Measurements from ENCODE around the gene MAP4K4.

Gene MAP4K4

DNA sequence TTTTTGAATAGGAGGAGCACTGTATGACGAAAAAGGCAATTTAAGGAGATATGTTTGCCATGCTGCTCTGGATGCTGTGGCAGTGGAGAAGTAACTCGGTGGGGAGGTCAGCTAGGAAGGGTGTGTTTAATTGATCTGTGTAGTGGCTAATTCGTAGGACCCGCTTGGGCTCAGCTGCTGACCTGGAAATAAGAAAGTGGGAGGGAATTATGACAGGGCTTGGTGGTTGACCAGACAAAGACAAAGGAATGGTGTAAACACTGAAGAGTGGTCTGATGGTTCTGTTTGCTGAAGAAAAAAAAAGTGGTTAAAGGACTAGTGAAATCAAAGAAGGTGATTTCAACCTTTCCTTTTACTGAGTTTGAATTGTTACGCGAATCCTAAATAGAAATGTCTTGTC, 146.0 kb downstream of the MAP4K4 start:
- DNase-seq (ENCODE audit: low spot score), result no peak

DNA sequence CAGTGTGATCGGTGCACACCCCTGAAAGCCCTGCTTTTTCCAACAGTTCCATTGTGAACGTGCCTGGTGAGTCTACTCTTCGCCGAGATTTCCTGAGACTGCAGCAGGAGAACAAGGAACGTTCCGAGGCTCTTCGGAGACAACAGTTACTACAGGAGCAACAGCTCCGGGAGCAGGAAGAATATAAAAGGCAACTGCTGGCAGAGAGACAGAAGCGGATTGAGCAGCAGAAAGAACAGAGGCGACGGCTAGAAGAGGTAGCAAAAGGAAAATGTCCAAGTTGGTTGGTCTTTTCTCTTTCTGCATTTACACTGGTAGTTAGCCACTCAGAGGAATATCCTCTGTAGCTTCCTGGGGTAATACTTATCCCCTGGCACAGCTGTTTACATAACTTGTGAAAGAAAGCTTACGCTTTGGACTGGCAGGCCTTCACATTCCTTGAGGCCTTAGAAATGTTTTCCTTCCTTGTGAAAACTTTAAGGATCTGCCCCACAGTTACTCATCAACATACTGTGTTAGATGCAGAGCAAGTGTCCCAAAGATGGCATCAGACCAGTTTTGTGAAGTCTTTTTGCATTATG, 146.6 kb downstream of the MAP4K4 start:
- no peak for DNase-seq (ENCODE audit: low spot score)

GRCh38 chr2:101846973-101847372, 149.5 kb downstream of the MAP4K4 start:
- no peak for DNase-seq (ENCODE audit: low spot score)

GRCh38 chr2:101847661-101848339, 150.3 kb downstream of the MAP4K4 start:
- DNase-seq (ENCODE audit: low spot score), result no peak

- DNase-seq (ENCODE audit: low spot score), result no peak
Observed at GRCh38 chr2:101848769-101849410, 151.4 kb downstream of the MAP4K4 start.

GRCh38 chr2:101850450-101850849, 152.9 kb downstream of the MAP4K4 start:
- DNase-seq (ENCODE audit: low spot score), result no peak

DNA sequence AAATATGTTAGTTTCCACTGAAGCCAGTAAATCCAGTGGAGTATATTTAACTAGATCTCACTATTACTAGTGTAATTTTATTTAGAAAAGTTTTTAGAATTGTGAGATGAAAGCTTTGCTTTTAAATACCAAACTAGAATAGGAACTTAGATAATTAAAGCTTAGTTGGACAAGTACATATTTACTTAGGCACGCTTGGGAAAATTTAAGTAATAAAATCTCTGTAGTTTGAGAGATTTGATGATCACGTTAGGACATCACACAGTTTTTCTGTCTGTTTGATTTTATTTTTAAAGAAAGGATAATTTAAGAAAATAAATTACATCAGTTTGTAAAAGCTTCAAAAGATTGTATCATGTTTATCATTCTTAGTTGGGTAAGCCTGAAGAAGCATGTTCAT, 153.5 kb downstream of the MAP4K4 start:
- DNase-seq (ENCODE audit: low spot score), result no peak

DNA sequence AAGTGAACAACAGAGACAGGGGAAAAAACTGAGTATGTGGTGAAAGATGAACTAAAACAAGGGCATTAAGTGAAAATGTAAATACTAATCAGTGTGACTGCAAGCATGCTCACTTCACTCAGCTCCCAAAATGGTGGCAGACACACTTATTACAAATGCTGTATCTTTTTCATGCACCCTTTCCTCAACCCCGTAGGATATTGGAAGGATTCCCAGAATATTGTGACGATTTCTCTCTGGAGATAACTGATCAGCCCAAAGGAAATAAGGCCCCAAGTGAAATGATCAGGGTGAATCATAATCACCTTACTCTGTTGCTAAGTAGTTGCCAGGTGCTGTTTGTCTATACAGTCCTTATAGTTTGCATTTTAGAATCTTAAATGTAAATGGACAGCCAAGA, 155.3 kb downstream of the MAP4K4 start:
- DNase-seq (ENCODE audit: low spot score), result no peak

- no peak for DNase-seq (ENCODE audit: low spot score)
Observed at GRCh38 chr2:101854877-101855276, 157.4 kb downstream of the MAP4K4 start.

DNA sequence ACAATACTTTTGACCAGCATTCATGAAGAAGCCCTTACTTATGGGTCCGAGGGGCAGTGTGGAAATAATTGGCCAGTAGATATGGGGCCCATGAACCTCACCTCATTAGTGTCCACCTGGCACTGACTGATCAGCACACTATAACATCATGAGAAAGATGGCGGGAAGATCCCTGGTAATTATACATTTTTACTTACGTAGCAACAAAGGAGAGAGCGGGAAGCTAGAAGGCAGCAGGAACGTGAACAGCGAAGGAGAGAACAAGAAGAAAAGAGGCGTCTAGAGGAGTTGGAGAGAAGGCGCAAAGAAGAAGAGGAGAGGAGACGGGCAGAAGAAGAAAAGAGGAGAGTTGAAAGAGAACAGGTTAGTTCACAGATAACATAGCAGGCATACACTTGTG, 158.3 kb downstream of the MAP4K4 start:
- no peak for DNase-seq (ENCODE audit: low spot score)

DNA sequence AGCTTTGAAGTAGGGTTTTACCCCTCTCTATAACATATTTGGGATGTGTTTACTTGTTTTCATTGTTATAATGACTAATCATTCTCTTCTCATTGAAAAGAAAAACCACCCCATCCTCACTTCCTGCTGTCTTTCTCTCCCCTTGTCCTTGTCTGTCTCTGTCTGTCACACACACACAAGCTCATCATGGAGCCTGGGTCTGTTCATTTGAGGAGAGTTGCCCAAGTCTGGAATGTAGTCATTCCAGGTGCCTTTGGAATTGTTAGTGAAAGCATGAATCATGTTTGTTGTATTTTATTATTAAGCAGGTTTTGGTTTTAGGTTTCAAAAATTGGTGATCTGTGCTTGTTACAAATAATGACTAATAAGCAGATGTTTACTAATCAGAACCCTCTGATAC, 160.7 kb downstream of the MAP4K4 start:
- DNase-seq (ENCODE audit: low spot score), result no peak

- no peak for DNase-seq (ENCODE audit: low spot score)
Observed at GRCh38 chr2:101858910-101859309, 161.4 kb downstream of the MAP4K4 start.

DNA sequence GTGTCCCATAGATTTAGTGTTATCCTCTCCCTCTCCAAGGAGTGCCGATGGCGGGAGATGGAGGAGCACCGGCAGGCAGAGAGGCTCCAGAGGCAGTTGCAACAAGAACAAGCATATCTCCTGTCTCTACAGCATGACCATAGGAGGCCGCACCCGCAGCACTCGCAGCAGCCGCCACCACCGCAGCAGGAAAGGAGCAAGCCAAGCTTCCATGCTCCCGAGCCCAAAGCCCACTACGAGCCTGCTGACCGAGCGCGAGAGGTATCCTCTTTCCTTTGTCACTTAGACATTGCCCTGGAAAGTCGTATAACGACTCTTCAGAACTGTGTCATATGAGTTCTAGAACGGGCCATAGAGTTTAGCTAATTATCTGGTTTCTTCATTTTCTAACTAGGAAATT, 162.1 kb downstream of the MAP4K4 start:
- no peak for DNase-seq (ENCODE audit: low spot score)

DNA sequence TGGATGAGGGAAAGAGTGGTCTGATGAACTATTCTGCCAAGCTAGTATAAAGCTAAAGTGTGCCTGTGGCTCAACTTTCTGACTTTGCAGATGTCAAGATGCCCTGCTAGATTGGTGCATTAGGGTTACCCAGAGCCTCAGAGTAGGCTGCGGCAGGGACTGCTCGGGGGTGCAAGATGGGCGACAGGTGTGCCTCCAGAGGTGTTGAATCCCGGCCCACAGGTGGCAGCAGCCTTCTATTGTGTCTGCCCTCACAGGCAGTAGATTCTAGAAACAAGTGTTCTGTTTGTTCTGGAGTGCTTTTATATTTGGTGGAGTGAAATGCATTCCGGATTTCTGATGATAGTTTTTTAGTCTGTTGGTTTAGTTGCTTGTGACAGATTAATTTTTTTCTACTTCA, 162.7 kb downstream of the MAP4K4 start:
- DNase-seq (ENCODE audit: low spot score), result no peak

DNA sequence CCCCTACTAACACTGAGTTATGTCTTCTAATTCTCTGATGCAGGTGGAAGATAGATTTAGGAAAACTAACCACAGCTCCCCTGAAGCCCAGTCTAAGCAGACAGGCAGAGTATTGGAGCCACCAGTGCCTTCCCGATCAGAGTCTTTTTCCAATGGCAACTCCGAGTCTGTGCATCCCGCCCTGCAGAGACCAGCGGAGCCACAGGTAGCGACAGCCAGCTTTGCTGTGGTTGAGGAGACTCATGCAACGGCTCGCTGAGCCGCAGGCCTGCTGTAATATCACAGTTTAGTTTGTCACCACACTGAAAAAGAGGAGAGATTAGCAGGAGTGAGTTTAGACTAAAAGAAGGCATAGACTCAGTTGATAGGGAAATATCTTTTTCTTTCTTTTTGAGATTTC, 163.3 kb downstream of the MAP4K4 start:
- DNase-seq (ENCODE audit: low spot score), result no peak

DNA sequence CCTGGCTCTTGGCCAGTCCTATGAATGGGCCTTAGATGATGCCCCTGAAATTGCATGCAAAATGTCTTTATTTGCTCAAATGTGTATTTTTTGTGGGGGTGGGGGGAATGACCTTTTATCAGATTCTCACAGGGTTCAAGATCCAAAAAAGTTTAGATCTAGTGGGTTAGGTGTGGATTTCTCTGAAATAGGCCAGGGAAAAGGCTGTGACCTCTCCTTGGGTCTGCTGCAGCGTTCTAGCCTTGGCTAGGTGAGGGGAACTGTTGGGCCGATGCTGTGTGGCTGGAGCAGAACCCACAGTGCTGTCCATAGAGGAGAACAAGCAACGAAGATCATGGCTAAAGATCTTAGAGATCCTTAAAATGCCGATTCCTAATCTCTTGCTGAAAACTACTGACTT, 163.9 kb downstream of the MAP4K4 start:
- no peak for DNase-seq (ENCODE audit: low spot score)

DNA sequence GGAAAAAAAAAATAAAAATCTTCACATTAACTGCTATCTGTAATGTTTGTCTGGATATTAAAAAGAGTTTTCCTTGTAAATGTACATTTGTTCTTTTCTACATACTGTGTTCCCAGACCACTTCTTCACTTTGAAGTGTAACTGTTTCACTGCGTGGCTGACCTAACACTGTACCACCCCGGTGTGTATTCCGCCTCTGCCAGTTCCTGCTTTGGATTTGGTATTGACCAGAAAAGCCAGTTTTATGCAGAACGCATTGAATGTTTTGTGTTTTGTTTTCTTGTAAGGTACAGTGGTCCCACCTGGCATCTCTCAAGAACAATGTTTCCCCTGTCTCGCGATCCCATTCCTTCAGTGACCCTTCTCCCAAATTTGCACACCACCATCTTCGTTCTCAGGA, 166.0 kb downstream of the MAP4K4 start:
- DNase-seq (ENCODE audit: low spot score), result no peak

DNA sequence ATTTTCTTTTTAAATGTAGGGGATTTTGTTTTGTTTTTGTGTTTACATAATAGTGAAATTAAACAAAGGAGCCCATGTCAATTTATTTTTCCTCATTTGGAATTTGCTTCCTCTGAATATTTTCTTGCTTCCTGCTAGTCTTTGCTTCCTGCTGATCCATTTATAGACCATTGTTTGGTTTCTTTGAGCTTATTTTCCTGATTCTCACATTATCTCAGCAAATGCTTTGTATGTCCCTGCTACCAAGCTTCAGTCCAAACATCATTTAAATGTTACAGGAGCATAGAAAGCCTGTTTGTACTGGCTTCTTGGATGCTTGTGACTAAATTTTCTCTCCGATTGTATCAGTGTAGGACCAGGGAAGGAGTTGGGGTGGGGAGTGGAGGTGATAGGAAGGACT, 166.9 kb downstream of the MAP4K4 start:
- no peak for DNase-seq (ENCODE audit: low spot score)

DNA sequence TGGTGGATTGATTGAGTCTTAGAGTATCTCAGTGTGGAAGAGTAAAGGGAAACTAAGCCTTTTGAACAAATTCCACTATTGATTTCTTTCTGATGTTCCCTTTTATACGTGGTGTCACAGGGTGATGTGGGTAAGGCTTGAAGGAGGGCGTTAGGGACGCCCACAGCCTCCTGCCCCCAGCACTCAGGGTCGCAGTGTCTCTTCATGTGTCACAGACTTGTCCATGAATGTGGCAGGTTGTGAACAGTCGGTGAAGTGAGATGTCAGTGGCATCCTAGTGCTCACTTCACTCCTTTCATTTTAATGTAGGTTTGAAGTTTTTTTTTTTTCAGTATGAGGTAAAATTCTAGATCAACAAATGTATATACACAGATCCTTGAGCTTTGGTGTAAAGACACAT, 171.0 kb downstream of the MAP4K4 start:
- DNase-seq (ENCODE audit: low spot score), result no peak

DNA sequence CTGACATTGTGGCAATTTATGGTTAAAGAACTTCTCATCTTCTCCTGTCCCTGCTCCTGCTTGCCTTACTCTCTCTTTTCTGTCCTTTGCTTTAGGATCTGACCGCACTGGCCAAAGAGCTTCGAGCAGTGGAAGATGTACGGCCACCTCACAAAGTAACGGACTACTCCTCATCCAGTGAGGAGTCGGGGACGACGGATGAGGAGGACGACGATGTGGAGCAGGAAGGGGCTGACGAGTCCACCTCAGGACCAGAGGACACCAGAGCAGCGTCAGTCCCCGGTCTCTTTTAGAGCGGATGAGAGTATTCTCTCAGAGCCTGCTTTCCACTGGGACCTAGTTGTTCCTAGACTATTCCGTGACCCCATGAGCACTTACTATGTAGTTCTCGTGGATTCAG, 172.0 kb downstream of the MAP4K4 start:
- DNase-seq (ENCODE audit: low spot score), result no peak

DNA sequence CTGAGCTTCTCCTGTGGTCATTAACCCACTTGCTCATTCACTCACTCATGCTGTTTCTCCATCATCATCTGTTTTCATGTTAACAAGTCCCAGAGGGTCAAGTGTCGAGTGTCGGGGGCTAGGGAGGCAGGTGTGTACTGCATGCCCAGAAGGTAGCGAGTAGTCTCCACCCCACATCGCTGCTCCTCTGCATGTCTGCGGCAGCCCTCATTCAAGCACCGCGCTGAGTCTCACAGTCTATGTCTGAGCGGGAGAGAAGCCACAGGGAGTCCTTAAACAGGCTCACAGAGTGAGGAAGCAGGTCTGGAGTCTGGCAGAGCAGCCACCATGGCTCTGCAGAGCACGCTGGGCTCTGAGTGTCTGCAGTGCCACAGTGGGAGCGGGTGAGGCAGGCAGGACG, 172.9 kb downstream of the MAP4K4 start:
- no peak for DNase-seq (ENCODE audit: low spot score)

DNA sequence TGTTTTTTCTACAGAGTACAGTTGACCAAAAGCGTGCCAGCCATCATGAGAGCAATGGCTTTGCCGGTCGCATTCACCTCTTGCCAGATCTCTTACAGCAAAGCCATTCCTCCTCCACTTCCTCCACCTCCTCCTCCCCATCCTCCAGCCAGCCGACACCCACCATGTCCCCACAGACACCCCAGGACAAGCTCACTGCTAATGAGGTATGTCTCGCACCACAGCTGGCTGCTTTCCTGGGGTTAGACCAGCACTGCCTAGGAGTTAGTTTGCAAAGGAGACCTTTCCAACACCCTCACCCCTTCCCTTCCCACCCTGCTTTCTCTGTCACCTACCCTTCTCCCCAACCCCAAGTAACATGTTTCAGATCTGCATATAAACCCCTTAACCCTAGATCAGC, 174.0 kb downstream of the MAP4K4 start:
- DNase-seq (ENCODE audit: low spot score), result no peak

DNA sequence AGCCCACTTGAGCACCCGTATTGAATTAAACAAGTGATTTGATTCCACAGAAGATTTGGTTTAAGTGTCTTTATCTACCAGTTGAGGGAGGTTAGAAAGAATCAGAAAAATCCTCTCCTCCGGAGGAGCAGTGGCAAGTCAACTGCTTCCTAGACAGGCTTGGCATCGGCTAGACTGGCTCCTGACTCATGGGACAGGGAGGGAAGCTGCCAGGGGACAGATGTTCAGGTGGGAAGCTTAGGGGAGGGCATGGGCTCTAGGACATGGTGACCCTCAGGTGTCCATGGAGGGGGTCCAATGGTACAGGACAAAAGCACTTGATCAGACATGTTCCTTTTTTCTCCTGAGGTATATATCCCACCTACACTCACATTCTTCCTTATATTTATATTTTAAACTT, 175.0 kb downstream of the MAP4K4 start:
- DNase-seq (ENCODE audit: low spot score), result no peak

- DNase-seq (ENCODE audit: low spot score), result no peak
Observed at GRCh38 chr2:101873543-101873942, 176.0 kb downstream of the MAP4K4 start.
